Ramos (cell line): ENCODE data around the gene PFDN4.

Experiments used
- in situ Hi-C: fragments of 300-500 bp; cut with MboI; formaldehyde crosslinking; loops from one replicate; pipeline ENCODE4 v1.14.3; 2022; ENCODE audit warnings: low sequenced_read_pairs; ENCODE audit not compliant: unreplicated experiment

PFDN4 gene

GRCh38 chr20:54199283-54199682, 8.6 kb upstream of the PFDN4 start:
- in situ Hi-C loops, result no loop called here

DNA sequence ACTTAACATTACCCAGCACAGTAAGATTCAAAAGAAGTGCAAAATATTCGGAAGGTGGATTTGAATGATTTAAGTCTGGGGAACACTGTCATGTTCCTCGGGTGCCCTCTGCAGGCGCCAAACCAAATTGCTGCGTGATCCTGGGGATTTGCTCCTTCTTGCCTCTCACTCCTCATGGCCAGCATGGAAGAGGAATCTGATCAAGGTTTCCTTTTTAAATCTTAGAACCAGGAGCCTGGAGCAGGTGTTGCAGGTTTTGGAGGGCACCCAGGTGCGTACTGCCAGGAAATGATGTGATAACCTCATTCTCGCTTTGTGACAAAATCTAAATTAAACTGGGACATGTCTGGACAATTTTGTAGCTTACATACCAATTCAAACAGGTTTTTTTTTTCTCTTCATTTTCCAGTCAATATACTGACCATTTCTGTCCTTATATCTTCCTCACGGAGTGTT, 8.1 kb upstream of the PFDN4 start:
- in situ Hi-C loops, result no loop called here

DNA sequence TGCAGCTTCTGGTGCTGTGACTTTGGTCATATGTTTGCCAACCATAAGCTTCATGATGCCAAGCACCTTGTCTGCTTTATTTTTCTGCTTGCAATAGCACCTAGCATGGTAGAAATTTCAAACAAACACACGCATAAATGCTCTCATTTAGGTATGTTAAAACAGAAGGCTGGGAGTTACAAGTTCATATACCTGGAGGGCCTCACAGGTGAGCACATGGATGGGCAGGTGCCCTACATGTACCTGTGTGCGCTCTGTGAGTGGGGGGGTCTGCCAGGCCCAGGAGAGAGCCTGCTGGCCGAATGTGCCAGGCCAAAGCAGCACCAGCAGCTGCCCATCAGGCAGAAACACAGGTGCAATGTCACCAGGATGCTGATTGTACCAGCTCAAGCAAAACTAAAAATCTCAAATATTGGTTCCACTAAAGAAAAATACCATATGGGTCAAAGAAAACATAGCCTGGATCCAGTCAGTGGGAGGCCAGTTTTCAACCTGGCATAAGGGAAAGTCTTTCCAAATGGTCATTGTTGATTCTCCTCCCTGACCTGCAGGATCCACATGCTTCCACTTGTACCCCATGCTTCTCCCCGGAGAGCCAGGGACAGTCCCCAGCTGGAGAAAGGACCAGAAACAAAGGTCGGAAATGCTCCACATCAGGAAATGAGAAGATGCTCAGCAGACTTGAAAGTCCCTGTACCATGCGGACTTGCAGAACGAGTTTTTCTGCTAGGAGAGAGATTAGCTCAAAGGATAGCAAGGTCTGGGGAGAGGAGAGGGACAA, 7.2 kb upstream of the PFDN4 start:
- in situ Hi-C loops, result no loop called here

DNA sequence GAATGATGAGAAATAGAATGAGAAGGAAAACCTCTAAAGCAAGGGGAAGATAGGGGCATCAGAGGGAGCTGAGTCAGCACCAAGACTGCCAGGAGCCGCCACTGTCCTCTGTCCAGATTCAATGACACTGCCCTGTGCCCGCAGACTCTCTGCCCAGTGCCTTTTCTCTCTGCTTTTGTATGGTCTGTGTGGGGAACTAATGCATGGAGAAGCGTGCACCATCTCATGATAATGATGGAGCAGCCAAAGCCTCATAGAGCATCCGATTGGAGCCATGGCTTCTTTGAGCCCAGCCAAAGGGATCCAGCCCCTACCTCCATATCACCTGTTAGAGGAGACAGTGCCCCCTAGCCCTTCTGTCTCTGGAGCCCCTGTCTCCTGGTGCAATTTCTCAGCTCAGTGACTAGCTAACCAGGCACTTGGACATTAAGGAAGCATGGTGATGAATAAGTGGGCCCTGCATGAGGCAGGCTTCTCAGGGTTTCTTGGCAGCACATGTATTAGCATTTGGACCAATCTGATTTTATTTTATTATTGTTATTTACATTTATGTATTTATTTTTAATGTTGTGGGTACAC, 6.5 kb upstream of the PFDN4 start:
- in situ Hi-C loops, result no loop called here

DNA sequence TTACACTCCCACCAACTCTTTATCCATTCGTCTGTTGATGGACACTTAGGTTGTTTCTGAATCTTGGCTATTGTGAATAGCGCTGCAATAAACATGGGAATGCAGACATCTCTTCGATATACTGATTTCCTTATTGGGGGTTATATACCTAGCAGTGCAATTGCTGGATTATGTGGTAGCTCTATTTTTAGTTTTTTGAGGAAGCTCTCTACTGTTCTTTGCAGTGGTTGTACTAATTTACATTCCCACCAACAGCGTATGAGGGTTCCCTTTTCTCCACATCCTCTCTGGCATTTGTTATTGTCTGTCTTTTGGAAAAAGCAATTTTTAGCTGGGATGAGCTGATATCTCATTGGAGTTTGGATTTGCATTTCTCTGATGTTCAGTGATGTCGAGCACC, 4.6 kb upstream of the PFDN4 start:
- in situ Hi-C loops, result no loop called here

DNA sequence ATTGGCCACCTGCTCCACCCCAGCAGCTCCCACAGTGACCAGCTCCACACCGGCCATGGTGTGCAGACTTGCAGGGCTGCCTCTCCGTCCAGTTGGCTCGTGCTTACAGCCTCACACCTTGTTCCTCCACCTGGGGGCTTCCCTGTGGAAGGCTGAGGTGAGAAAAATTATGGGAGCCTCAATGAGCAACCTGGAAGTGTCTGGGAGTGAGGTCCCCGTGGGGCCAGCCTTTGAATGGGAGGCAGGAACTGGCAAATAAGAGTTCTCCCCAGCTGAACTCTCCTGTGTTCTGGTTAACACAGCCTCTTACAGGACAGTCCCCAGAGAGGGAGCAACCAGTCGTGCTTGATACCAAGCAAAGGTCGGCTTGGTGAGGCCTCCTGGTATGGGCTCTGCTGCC, 3.8 kb upstream of the PFDN4 start:
- in situ Hi-C loops, result no loop called here

DNA sequence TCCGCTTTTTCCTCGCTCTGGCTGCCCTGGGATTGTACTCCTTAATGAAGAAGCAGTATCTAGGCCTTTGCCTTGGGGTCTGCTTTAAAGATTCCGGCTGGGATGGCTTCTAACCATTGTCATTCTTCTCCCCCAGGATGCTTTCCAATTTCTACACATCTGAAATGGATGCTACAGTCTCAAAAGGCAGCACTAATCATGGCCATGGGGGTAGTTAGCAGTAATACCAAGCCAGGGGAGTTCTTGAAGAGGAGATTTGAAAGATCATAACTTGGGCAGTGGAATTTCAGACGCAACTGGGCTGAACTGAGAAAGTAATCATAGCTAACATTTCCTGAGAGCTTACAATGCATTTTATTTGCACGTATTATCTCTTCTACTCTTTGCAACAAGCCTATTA, 3.4 kb upstream of the PFDN4 start:
- in situ Hi-C loops, result no loop called here

GRCh38 chr20:54205450-54205849, 2.4 kb upstream of the PFDN4 start:
- in situ Hi-C loops, result no loop called here

DNA sequence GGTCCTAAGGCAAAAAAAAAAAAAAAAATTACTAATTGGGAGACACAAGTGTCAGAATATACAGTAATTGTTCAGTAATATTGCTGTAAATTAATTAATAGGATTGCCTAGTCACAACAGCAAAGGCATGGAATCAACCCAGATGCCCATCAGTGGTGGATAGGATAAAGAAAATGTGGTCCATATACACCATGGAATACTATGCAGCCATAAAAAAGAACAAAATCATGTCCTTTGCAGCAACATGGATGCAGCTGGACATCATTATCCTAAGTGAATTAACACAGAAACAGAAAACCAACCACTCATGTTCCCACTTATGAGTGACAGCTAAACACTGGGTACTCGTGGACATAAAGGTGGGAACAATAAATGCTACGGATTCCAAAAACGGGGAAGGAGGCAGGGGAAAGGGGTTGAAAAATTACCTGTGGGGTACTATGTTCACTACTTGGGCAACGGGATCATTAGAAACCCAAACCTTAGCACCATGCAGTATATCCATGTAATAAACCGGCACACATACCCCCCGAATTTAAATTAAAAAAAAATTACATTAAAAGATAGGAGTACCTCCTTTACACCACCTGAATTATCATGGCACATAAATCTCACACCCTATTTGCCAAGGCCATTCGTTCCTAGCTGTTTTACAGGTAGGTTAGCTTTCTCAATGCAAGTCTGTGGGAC, 689 bp upstream of the PFDN4 start:
- in situ Hi-C loops, result no loop called here

- in situ Hi-C loops, result no loop called here
Measured at GRCh38 chr20:54208548-54209176, 775 bp downstream of the PFDN4 start.

GRCh38 chr20:54209216-54209813, 1.4 kb downstream of the PFDN4 start:
- in situ Hi-C loops, result no loop called here

DNA sequence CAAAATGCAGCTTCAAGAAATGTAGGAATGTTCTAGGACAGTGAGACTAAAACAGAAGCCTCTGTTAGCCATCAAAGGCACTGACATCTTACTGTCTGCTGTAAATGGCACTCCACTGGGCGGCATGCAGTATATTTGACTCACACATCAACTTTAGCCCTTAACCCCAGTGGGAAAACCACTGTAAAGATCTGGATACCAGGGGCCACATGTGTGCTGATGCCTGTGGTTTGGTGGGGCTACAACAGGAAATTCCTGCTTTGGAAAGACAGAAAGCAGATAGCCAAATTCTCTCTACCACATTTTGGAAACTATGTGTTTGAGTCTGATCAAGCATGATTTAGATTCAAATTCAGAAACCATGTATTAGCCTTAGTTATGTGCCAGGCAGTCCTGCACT, 4.3 kb downstream of the PFDN4 start:
- in situ Hi-C loops, result no loop called here

- in situ Hi-C loops, result no loop called here
Measured at GRCh38 chr20:54212871-54213270, 5.0 kb downstream of the PFDN4 start.

DNA sequence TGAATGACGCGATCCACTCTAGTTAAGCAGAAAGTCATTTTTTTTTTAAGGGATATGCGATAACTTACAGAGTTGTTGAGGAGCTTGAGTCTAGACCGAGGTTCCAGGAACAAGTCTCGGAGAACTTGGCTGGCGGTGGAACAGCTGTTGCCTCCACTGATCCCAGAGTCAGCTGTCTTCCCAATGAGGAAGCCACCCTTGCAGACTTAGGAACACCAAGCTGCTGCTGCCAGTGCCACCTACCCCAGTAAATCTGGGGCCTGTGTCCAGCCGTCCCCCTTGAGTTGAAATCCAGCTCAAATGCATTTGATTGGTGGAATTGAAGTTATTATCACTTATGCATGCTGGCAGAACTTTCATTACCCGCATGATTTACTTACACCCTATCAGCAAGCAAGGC, 6.7 kb downstream of the PFDN4 start:
- in situ Hi-C loops, result no loop called here

DNA sequence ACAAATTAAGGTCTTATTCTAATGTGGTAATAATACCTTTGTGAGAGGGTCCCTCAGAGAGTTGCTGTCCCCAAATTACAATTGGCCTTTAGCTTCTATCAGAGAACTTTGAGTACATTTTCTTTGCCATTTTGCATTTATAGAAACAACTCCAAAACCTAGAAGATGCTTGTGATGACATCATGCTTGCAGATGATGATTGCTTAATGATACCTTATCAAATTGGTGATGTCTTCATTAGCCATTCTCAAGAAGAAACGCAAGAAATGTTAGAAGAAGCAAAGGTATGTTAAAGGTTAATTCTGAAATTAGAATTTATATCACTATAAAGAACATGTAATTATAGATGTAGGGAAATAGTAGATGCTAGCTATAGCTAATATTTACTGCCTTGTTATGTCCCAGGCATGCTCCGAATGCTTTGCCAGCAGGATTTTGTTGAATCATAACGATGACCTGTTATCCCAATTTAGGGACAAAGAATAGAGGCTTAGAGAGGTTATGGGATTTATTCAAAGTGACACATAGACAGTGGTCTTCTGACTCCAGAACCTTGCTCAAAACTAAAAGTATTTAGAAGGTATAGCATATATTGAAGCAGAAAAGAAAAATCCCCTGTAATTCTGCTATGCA, 7.4 kb downstream of the PFDN4 start:
- in situ Hi-C loops, result no loop called here

DNA sequence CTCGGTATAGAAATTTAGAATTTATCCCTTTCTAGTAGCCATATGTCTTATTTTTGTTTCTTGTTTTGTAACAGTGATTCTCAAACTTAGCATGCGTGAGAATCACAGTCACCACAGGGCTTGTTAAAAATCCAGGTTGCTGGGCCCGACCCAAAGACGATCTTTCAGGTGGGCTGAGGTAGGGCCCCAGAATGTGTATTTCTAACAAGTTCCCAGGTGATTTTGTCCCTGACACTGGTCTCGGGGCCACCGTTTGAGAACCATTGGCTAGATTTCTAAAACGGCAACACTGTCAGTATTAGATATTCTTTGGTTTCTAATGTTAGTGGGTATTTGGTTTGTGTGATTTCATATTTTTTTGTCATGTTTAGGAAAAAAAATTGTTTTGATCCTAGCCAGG, 9.9 kb downstream of the PFDN4 start:
- in situ Hi-C loops, result no loop called here

- in situ Hi-C loops, result no loop called here
Measured at GRCh38 chr20:54218470-54218869, 10.6 kb downstream of the PFDN4 start.

- in situ Hi-C loops, result no loop called here
Measured at GRCh38 chr20:54219751-54220426, 12.0 kb downstream of the PFDN4 start.

- in situ Hi-C loops, result no loop called here
Measured at GRCh38 chr20:54220722-54221121, 12.8 kb downstream of the PFDN4 start.

- in situ Hi-C loops, result no loop called here
Measured at GRCh38 chr20:54221353-54221752, 13.5 kb downstream of the PFDN4 start.
